Activated T-cell treated with anti-CD3 and anti-CD28 coated beads, Interleukin-2, amount 50 U/mL, for 4 hours (primary cell): Measurements from ENCODE around the gene PHPT1. TPM values are rescaled to one million over a fixed set of nuclear protein-coding genes. Genes with fewer than 3 reads are reported as not detected.
"Not testable (repeated sequence)": the region's sequence is repeated elsewhere in the genome, so short reads cannot be mapped to it uniquely, and the experiment has no call there.

Source experiments
- ATAC-seq, 2 donors: fragments of 200-7000 bp; cut with Tn5 transposase; one replicate each; pipeline ENCODE4 v1.10.0; 2021
- DNase-seq: peaks from one replicate; pipeline ENCODE4 v3.0.0-alpha.2; 2020
- H3K27me3 Mint-ChIP-seq: one replicate; pipeline ENCODE4 v1.8.0; 2021; ENCODE audit warnings: low read depth, mixed read lengths
- H3K36me3 Mint-ChIP-seq: one replicate; pipeline ENCODE4 v1.8.0; 2022; ENCODE audit warnings: mixed read lengths; ENCODE audit not compliant: insufficient read depth
- H3K4me1 Mint-ChIP-seq: one replicate; pipeline ENCODE4 v1.8.0; 2021; ENCODE audit warnings: low read depth, mixed read lengths
- H3K4me3 Mint-ChIP-seq: one replicate; pipeline ENCODE4 v1.8.0; 2021; ENCODE audit warnings: mild to moderate bottlenecking, moderate library complexity, mixed read lengths
- H3K9me3 Mint-ChIP-seq: one replicate; pipeline ENCODE4 v1.8.0; 2021; ENCODE audit warnings: mixed read lengths
- total RNA-seq, 3 donors: library from RNA; stranded (reverse); gene quantifications; one replicate each; pipeline ENCODE4 v1.2.1, GENCODE V29; 2021

PHPT1 gene
- total RNA-seq, 3 donors from 2014 or later: 112 to 120 (median 119) TPM

GRCh38 chr9:136838314-136839228 lies 10.6 kb upstream of the PHPT1 start:
- peaks cover 9% of the 10 kb centered on the region for H3K4me1 Mint-ChIP-seq
- peaks cover 3% of the 10 kb centered on the region for H3K36me3 Mint-ChIP-seq
- ATAC-seq: no peak

GRCh38 chr9:136839229-136840139 lies 9.7 kb upstream of the PHPT1 start:
- H3K4me1 Mint-ChIP-seq: peaks cover 11% of the 10 kb centered on the region
- H3K9me3 Mint-ChIP-seq: no peaks in the 10 kb centered on the region

More at GRCh38 chr9:136838314-136839228, 10.6 kb upstream of the PHPT1 start:
- no peak overlapping the region for H3K4me3 Mint-ChIP-seq
- H3K27me3 Mint-ChIP-seq: no peaks in the 10 kb centered on the region
- DNase-seq: no peak
- no peaks in the 10 kb centered on the region for H3K9me3 Mint-ChIP-seq

GRCh38 chr9:136840140-136840876 lies 8.9 kb upstream of the PHPT1 start:
- no peak overlapping the region for H3K4me3 Mint-ChIP-seq
- peaks cover 2% of the 10 kb centered on the region for H3K27me3 Mint-ChIP-seq
- no peak for ATAC-seq
- peaks cover 3% of the 10 kb centered on the region for H3K36me3 Mint-ChIP-seq
- no peak for DNase-seq
- H3K9me3 Mint-ChIP-seq: no peaks in the 10 kb centered on the region
- peaks cover 13% of the 10 kb centered on the region for H3K4me1 Mint-ChIP-seq

More at GRCh38 chr9:136839229-136840139, 9.7 kb upstream of the PHPT1 start:
- DNase-seq (no peak), ATAC-seq (no peak)
- Mint-ChIP-seq H3K27me3 (no peaks in the 10 kb centered on the region), H3K4me3 (no peak overlapping the region), H3K36me3 (peaks cover 3% of the 10 kb centered on the region)

- Mint-ChIP-seq H3K36me3 (peaks cover 3% of the 10 kb centered on the region), H3K27me3 (peaks cover 4% of the 10 kb centered on the region), H3K9me3 (no peaks in the 10 kb centered on the region), H3K4me3 (no peak overlapping the region), H3K4me1 (peaks cover 13% of the 10 kb centered on the region)
- no peak for DNase-seq
- ATAC-seq: no peak
These were observed 8.1 kb upstream of the PHPT1 start for GRCh38 chr9:136840877-136841645.

- not testable (repeated sequence) for ATAC-seq, DNase-seq, H3K27me3 Mint-ChIP-seq, H3K9me3 Mint-ChIP-seq, H3K36me3 Mint-ChIP-seq
- peaks cover 16% of the 10 kb centered on the region for H3K4me1 Mint-ChIP-seq
- peak overlapping the region; percentile 79 for H3K4me3 Mint-ChIP-seq
These were observed 7.4 kb upstream of the PHPT1 start for GRCh38 chr9:136841646-136842379.

GRCh38 chr9:136842380-136842948 lies 6.7 kb upstream of the PHPT1 start, which contains the start of gene AJM1:
TSS of gene AJM1 (plus strand) at chr9:136842478. CDS start at chr9:136844415, 1,937 bp downstream.
- ATAC-seq (peak; percentile 86 to 87), DNase-seq (peak; percentile 72)
- not testable (repeated sequence) for H3K36me3 Mint-ChIP-seq, H3K9me3 Mint-ChIP-seq
- peaks cover 10% of the 10 kb centered on the region for H3K27me3 Mint-ChIP-seq
- peak within 1 kb of the TSS; percentile 79 for H3K4me3 Mint-ChIP-seq
- peaks cover 16% of the 10 kb centered on the region for H3K4me1 Mint-ChIP-seq

GRCh38 chr9:136843159-136843800 lies 5.9 kb upstream of the PHPT1 start:
- peak in 1 of 2 donors; percentile 4 for ATAC-seq
- H3K9me3 Mint-ChIP-seq, DNase-seq, H3K36me3 Mint-ChIP-seq: not testable (repeated sequence)
- peaks cover 22% of the 10 kb centered on the region for H3K4me1 Mint-ChIP-seq
- H3K27me3 Mint-ChIP-seq: peaks cover 16% of the 10 kb centered on the region
- H3K4me3 Mint-ChIP-seq: peak overlapping the region; percentile 54

GRCh38 chr9:136843801-136844740 lies 5.1 kb upstream of the PHPT1 start:
- DNase-seq (peak; percentile 64), ATAC-seq (peak; percentile 9 to 11)
- not testable (repeated sequence) for H3K9me3 Mint-ChIP-seq, H3K36me3 Mint-ChIP-seq
- Mint-ChIP-seq H3K4me1 (peaks cover 22% of the 10 kb centered on the region), H3K4me3 (peak overlapping the region; percentile 54), H3K27me3 (peaks cover 16% of the 10 kb centered on the region)

GRCh38 chr9:136844761-136845464 lies 4.3 kb upstream of the PHPT1 start:
- H3K36me3 Mint-ChIP-seq: peaks cover 2% of the 10 kb centered on the region
- H3K4me1 Mint-ChIP-seq: peaks cover 25% of the 10 kb centered on the region
- H3K27me3 Mint-ChIP-seq: peaks cover 16% of the 10 kb centered on the region
- DNase-seq (no peak), ATAC-seq (no peak)
- no peak overlapping the region for H3K4me3 Mint-ChIP-seq
- H3K9me3 Mint-ChIP-seq: no peaks in the 10 kb centered on the region

- no peaks in the 10 kb centered on the region for H3K9me3 Mint-ChIP-seq
- H3K36me3 Mint-ChIP-seq: no peaks in the 10 kb centered on the region
- H3K4me1 Mint-ChIP-seq: peaks cover 27% of the 10 kb centered on the region
- peaks cover 16% of the 10 kb centered on the region for H3K27me3 Mint-ChIP-seq
- no peak for ATAC-seq
- DNase-seq: no peak
- no peak overlapping the region for H3K4me3 Mint-ChIP-seq
These were observed 3.5 kb upstream of the PHPT1 start for GRCh38 chr9:136845465-136846260.
